ENCODE data around the gene OR8B8.
"Not testable (repeated sequence)": the region's sequence is repeated elsewhere in the genome, so short reads cannot be mapped to it uniquely, and the experiment has no call there.

The OR8B8 gene

DNA sequence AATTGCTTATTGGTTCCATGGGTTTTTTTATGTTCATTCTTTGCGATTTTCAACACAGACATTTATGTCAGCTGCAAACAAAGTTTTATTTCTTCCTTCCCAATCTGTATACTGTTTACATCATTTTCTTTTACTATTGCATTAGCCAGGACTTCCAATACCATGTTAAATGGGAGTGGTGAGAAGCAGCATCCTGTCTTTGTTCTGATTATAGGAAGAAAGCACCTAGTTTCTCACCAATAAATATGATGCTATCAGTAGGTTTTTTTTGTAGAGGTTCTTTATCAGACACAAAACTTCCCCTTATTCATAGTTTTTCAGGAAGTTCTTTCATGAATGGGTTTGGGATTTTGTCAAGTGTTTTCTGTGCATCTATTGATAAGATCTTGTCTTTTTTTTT, 28.0 kb upstream of the OR8B8 start:
- WGBS, 2 experiments = 100% methylated on average over 1 of the region's 1 CpG
- Histone ChIP-seq H3K4me3 (ENCODE audit: insufficient read depth, low read depth, low read length) (no peak overlapping the region), H3K4me1 (ENCODE audit: control insufficient read depth, insufficient read depth, low read length) (no peaks in the 10 kb centered on the region), H3K27ac (ENCODE audit: insufficient read depth, low read depth, low read length, poor library complexity, severe bottlenecking) (no peak overlapping the region), H3K9me3 (ENCODE audit: control insufficient read depth, low read length) (no peaks in the 10 kb centered on the region), H3K36me3 (ENCODE audit: control insufficient read depth, insufficient read depth, low read length) (no peaks in the 10 kb centered on the region), H3K27me3 (ENCODE audit: control insufficient read depth, insufficient read depth, low read length, poor library complexity, severe bottlenecking) (no peaks in the 10 kb centered on the region)

DNA sequence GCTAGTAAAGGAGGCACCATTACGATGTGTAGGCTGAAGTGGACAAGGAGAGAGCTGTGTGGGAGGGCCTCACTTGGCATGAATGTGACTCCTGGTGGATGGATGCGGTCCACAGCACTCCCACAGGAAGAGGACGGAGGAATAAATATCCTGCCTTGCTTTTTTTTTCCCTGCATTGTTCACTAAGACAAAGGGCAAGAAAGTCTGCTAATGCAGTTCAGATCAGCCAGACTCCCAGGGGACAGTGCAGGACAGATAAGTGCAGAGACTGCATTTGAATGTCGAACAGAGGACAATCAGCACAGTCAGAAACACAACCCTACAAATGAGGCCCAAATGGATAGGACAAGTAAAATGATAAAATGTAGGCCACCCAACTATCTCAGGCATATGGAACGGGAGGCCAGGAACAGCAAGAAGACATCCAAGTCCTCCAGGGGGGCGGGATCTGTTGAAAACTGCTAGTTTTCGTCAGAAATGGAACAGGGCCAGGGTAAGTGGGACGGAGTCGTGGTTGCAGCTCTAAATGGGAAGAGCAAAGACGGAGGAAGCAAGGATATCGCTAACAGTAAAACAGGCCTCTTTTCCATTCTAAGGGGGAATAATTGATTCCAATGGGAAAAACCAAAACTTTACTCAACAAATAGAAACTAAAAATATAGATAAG, 25.2 kb upstream of the OR8B8 start:
- WGBS, 2 experiments = 92 to 93% methylated on average over 11 of the region's 11 CpGs
- Histone ChIP-seq H3K27me3 (ENCODE audit: control insufficient read depth, insufficient read depth, low read length, poor library complexity, severe bottlenecking) (no peaks in the 10 kb centered on the region), H3K27ac (ENCODE audit: insufficient read depth, low read depth, low read length, poor library complexity, severe bottlenecking) (no peak overlapping the region), H3K9me3 (ENCODE audit: control insufficient read depth, low read length) (no peaks in the 10 kb centered on the region), H3K4me3 (ENCODE audit: insufficient read depth, low read depth, low read length) (no peak overlapping the region), H3K36me3 (ENCODE audit: control insufficient read depth, insufficient read depth, low read length) (no peaks in the 10 kb centered on the region), H3K4me1 (ENCODE audit: control insufficient read depth, insufficient read depth, low read length) (no peaks in the 10 kb centered on the region)

DNA sequence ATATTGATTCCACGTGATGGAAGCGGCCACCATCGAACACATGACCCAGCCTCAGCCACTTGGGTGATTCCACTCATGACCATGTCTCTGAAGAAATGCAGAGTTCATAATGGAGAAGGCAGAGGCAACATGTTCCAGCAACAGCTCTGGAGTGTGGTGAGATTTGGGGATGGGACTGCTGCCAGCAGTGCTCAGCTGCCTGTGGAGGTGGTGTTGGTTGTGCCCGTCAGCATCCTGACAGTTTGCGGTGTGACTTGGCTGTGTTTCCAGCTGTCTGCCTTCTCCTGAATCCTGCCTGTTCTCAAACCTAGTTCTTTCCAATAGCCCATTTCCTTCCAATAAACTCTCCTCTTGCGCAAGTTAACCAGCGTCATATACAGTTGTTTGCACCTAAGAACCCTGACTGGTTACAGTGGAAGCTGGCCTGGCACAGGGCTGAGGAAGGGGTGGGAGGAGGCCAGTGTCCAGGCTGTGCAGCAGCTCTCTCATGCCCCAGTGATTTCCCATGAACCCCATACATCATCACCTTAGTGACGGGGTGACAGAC, 22.0 kb upstream of the OR8B8 start:
- 92 to 94% methylated on average over 7 to 8 of the region's 8 CpGs for WGBS, 2 experiments

DNA sequence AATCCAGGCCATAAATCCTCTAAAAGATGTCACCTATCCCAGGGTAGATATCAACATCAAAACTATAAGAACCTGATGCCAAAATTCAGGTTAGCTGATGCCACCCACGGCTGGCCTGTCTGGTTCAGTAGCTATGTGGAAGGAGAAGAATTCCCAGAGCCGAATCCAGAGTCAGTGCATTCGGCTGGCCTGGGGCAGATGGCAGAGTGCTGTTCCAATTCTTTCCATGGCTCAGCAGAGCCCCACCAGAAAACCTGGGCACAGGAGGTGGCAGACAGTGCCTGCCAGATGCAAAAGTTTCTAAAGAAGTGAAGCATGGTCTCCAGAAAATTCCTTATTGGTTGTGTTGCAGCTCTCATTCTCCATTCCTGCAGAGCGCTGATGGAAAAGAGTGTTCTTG, 19.9 kb upstream of the OR8B8 start:
- Histone ChIP-seq H3K4me1 (ENCODE audit: control insufficient read depth, insufficient read depth, low read length) (no peaks in the 10 kb centered on the region), H3K4me3 (ENCODE audit: insufficient read depth, low read depth, low read length) (no peak overlapping the region), H3K27ac (ENCODE audit: insufficient read depth, low read depth, low read length, poor library complexity, severe bottlenecking) (no peak overlapping the region), H3K9me3 (ENCODE audit: control insufficient read depth, low read length) (no peaks in the 10 kb centered on the region), H3K36me3 (ENCODE audit: control insufficient read depth, insufficient read depth, low read length) (no peaks in the 10 kb centered on the region), H3K27me3 (ENCODE audit: control insufficient read depth, insufficient read depth, low read length, poor library complexity, severe bottlenecking) (no peaks in the 10 kb centered on the region)
- 95 to 98% methylated on average over 4 of the region's 4 CpGs for WGBS, 2 experiments

More for the DNA sequence above, 22.0 kb upstream of the OR8B8 start:
- H3K9me3 ChIP-seq (ENCODE audit: control insufficient read depth, low read length) = no peaks in the 10 kb centered on the region
- H3K36me3 ChIP-seq (ENCODE audit: control insufficient read depth, insufficient read depth, low read length) = no peaks in the 10 kb centered on the region
- H3K27ac ChIP-seq (ENCODE audit: insufficient read depth, low read depth, low read length, poor library complexity, severe bottlenecking) = no peak overlapping the region
- H3K4me1 ChIP-seq (ENCODE audit: control insufficient read depth, insufficient read depth, low read length) = no peaks in the 10 kb centered on the region
- H3K4me3 ChIP-seq (ENCODE audit: insufficient read depth, low read depth, low read length) = no peak overlapping the region
- H3K27me3 ChIP-seq (ENCODE audit: control insufficient read depth, insufficient read depth, low read length, poor library complexity, severe bottlenecking) = no peaks in the 10 kb centered on the region

DNA sequence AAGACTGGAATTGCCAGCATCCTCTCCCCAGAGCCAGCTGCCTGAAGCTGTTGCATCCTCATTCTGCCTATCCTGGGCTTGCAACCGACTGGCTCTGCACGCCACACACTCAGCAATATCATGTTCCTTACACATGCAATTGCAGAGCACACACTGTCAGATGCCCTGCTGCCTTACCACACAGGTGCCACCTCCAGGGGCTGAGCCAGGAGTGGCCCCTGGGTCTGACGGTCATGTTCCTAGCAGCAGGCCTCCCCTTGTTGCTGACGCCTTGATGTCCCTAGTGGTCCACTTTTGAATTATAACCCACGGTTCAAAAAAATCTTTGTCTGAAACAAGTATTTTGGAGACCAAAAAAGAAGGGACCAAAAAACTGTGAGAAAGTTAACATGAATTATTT, 18.5 kb upstream of the OR8B8 start:
- no peaks in the 10 kb centered on the region for H3K36me3 ChIP-seq (ENCODE audit: control insufficient read depth, insufficient read depth, low read length)
- no peaks in the 10 kb centered on the region for H3K27me3 ChIP-seq (ENCODE audit: control insufficient read depth, insufficient read depth, low read length, poor library complexity, severe bottlenecking)
- H3K4me1 ChIP-seq (ENCODE audit: control insufficient read depth, insufficient read depth, low read length) = no peaks in the 10 kb centered on the region
- H3K27ac ChIP-seq (ENCODE audit: insufficient read depth, low read depth, low read length, poor library complexity, severe bottlenecking) = no peak overlapping the region
- H3K4me3 ChIP-seq (ENCODE audit: insufficient read depth, low read depth, low read length) = no peak overlapping the region
- 85 to 86% methylated on average over 5 of the region's 5 CpGs for WGBS, 2 experiments
- H3K9me3 ChIP-seq (ENCODE audit: control insufficient read depth, low read length) = no peaks in the 10 kb centered on the region

DNA sequence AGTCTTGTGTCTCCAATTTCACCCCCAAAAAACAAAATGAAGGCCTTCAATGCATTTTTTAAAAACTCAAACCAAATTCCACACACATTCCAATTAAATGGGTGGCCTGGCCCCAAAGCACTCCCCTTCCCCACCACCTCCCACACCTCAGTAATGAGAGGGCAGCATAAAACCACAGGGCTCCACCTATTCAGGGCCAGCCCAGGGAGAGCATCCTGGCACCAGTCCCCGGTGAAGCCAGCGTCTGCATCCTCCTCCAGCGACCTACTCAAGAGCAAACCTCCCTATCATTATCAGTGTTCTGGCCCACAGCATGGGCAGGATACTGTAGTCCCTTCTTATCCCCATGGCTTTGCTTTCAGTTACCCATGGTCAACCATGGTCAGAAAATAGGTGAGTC, 17.8 kb upstream of the OR8B8 start:
- Histone ChIP-seq H3K4me3 (ENCODE audit: insufficient read depth, low read depth, low read length) (no peak overlapping the region), H3K9me3 (ENCODE audit: control insufficient read depth, low read length) (no peaks in the 10 kb centered on the region), H3K4me1 (ENCODE audit: control insufficient read depth, insufficient read depth, low read length) (no peaks in the 10 kb centered on the region), H3K27ac (ENCODE audit: insufficient read depth, low read depth, low read length, poor library complexity, severe bottlenecking) (no peak overlapping the region), H3K36me3 (ENCODE audit: control insufficient read depth, insufficient read depth, low read length) (no peaks in the 10 kb centered on the region), H3K27me3 (ENCODE audit: control insufficient read depth, insufficient read depth, low read length, poor library complexity, severe bottlenecking) (no peaks in the 10 kb centered on the region)
- WGBS, 2 experiments = 90 to 92% methylated on average over 3 of the region's 3 CpGs

DNA sequence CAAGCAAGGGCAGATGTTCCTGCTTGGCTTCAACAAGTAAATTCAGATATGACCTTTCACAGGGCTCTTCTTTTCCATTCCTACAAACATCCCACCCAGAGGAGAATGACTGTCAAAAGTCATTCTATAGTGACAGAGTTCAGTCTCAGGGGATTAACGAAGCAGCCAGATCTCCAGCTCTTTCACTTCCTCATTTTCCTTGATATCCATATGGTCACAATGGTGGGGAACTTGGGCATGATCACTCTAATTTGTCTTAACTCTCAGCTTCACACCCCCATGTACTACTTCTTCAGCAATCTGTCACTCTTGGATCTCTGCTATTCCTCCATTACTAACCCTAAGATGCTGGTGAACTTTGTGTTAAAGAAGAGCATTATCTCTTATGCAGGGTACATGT, 15.0 kb upstream of the OR8B8 start:
- 83 to 93% methylated on average over 1 of the region's 1 CpG for WGBS, 2 experiments
- no peak overlapping the region for H3K27ac ChIP-seq (ENCODE audit: insufficient read depth, low read depth, low read length, poor library complexity, severe bottlenecking)
- no peak overlapping the region for H3K4me3 ChIP-seq (ENCODE audit: insufficient read depth, low read depth, low read length)
- no peaks in the 10 kb centered on the region for H3K9me3 ChIP-seq (ENCODE audit: control insufficient read depth, low read length)
- no peaks in the 10 kb centered on the region for H3K4me1 ChIP-seq (ENCODE audit: control insufficient read depth, insufficient read depth, low read length)
- H3K36me3 ChIP-seq (ENCODE audit: control insufficient read depth, insufficient read depth, low read length) = no peaks in the 10 kb centered on the region
- H3K27me3 ChIP-seq (ENCODE audit: control insufficient read depth, insufficient read depth, low read length, poor library complexity, severe bottlenecking) = no peaks in the 10 kb centered on the region

DNA sequence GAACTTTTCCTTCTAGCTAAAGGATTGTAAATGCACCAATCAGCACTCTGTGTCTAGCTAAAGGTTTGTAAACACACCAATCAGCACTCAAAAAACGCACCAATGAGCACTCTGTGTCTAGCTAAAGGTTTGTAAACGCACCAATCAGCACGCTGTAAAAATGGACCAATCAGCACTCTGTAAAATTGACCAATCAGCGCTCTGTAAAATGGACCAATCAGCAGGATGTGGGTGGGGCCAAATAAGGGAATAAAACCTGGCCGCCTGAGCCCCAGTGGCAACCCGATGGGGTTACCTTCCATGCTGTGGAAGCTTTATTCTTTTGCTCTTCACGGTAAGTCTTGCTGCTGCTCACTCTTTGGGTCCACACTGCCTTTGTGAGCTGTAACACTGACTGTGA, 13.9 kb upstream of the OR8B8 start:
- 92 to 94% methylated on average over 7 of the region's 7 CpGs for WGBS, 2 experiments
- not testable (repeated sequence) for H3K4me1 ChIP-seq (ENCODE audit: control insufficient read depth, insufficient read depth, low read length); H3K9me3 ChIP-seq (ENCODE audit: control insufficient read depth, low read length); H3K36me3 ChIP-seq (ENCODE audit: control insufficient read depth, insufficient read depth, low read length); H3K4me3 ChIP-seq (ENCODE audit: insufficient read depth, low read depth, low read length); H3K27me3 ChIP-seq (ENCODE audit: control insufficient read depth, insufficient read depth, low read length, poor library complexity, severe bottlenecking); H3K27ac ChIP-seq (ENCODE audit: insufficient read depth, low read depth, low read length, poor library complexity, severe bottlenecking)

DNA sequence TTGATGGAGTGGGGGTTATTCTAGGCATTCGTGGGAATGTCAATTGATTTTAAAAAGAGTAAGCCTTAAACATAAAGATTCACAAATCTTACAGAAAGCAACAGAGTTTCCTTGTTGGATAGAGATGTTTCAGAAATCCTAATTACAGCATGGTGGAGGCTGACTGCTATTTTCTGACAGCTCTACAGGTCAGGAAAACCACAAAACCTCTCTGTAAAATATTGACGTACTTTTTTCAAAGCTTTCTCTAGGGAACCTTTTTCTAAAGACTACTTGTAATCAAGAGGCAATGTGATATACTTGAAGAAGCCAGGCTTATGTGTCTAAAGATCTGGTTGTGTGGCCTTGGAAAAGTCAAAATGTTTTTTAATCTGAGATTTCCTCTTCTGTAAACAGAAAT, 9.1 kb upstream of the OR8B8 start:
- H3K9me3 ChIP-seq (ENCODE audit: control insufficient read depth, low read length) = no peaks in the 10 kb centered on the region
- no peaks in the 10 kb centered on the region for H3K27me3 ChIP-seq (ENCODE audit: control insufficient read depth, insufficient read depth, low read length, poor library complexity, severe bottlenecking)
- H3K27ac ChIP-seq (ENCODE audit: insufficient read depth, low read depth, low read length, poor library complexity, severe bottlenecking) = no peak overlapping the region
- H3K36me3 ChIP-seq (ENCODE audit: control insufficient read depth, insufficient read depth, low read length) = no peaks in the 10 kb centered on the region
- WGBS, 2 experiments = 71 to 72% methylated on average over 1 to 2 of the region's 2 CpGs
- H3K4me1 ChIP-seq (ENCODE audit: control insufficient read depth, insufficient read depth, low read length) = no peaks in the 10 kb centered on the region
- no peak overlapping the region for H3K4me3 ChIP-seq (ENCODE audit: insufficient read depth, low read depth, low read length)

DNA sequence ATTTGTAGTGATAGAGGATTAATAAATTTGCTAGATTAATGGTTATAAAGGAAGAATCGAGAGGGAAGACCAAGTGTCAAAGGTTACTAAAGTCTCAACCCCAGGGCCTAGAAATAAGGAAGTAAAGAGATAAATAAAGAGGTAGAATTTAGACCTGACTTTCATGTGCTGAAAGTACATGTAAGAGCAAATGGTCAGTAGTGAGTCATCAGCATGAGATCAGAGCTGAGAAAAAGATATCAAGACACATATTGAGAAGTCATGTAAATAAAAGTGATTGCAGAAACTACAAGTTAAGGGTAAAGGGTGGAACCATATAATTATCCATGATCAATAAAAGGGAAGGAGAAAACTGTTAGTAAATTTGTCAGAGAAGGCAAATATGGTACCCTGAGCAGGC, 1.4 kb upstream of the OR8B8 start:
- Histone ChIP-seq H3K27ac (ENCODE audit: insufficient read depth, low read depth, low read length, poor library complexity, severe bottlenecking) (no peak overlapping the region), H3K9me3 (ENCODE audit: control insufficient read depth, low read length) (no peaks in the 10 kb centered on the region), H3K36me3 (ENCODE audit: control insufficient read depth, insufficient read depth, low read length) (no peaks in the 10 kb centered on the region), H3K4me3 (ENCODE audit: insufficient read depth, low read depth, low read length) (no peak overlapping the region), H3K4me1 (ENCODE audit: control insufficient read depth, insufficient read depth, low read length) (no peaks in the 10 kb centered on the region), H3K27me3 (ENCODE audit: control insufficient read depth, insufficient read depth, low read length, poor library complexity, severe bottlenecking) (no peaks in the 10 kb centered on the region)
- WGBS, 2 experiments = 98 to 99% methylated on average over 1 of the region's 1 CpG

DNA sequence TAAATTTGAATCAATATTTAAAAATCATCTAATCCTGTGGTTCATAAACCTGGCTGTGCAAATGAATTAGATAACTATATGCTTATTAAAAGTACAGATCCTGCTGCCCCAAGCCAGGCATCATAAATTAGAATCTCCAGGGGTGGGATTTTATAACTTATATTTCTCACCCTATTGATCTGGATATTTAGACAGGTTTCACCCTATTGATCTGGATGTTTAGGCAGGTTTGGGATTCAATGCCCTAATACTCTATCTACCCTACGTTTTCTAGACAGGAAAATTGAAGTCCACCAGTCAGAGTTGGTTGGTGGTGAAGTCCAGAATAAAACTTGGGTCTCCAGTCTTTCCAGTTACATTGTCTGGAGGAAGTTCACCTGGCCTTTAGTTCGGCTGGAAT, 2.6 kb downstream of the OR8B8 start:
- WGBS, 2 experiments = 88 to 92% methylated on average over 2 of the region's 2 CpGs

More for the DNA sequence above, 2.6 kb downstream of the OR8B8 start:
- no peaks in the 10 kb centered on the region for H3K4me1 ChIP-seq (ENCODE audit: control insufficient read depth, insufficient read depth, low read length)
- no peak overlapping the region for H3K27ac ChIP-seq (ENCODE audit: insufficient read depth, low read depth, low read length, poor library complexity, severe bottlenecking)
- H3K9me3 ChIP-seq (ENCODE audit: control insufficient read depth, low read length) = no peaks in the 10 kb centered on the region
- H3K36me3 ChIP-seq (ENCODE audit: control insufficient read depth, insufficient read depth, low read length) = no peaks in the 10 kb centered on the region
- H3K4me3 ChIP-seq (ENCODE audit: insufficient read depth, low read depth, low read length) = no peak overlapping the region
- H3K27me3 ChIP-seq (ENCODE audit: control insufficient read depth, insufficient read depth, low read length, poor library complexity, severe bottlenecking) = no peaks in the 10 kb centered on the region
